Activated T-cell treated with anti-CD3 and anti-CD28 coated beads for 1 hour (primary cell): ENCODE measurements around the gene SHANK1.
"Not testable (repeated sequence)": the region's sequence is repeated elsewhere in the genome, so short reads cannot be mapped to it uniquely, and the experiment has no call there.

Source experiments
- DNase-seq: peaks from one replicate; pipeline ENCODE4 v3.0.0-alpha.2; 2020; ENCODE audit warnings: low read depth

Gene SHANK1

GRCh38 chr19:50719566-50719965 is at the start of gene SHANK1:
Gene SHANK1, minus strand, starts transcription at chr19:50719802. Its CDS starts 2,883 bp downstream, at chr19:50716919.
- no peak for DNase-seq

GRCh38 chr19:50768277-50768676 is 48.7 kb upstream of the SHANK1 start:
- DNase-seq = no peak

GRCh38 chr19:50767263-50767662 is 47.7 kb upstream of the SHANK1 start:
- DNase-seq = not testable (repeated sequence)

- DNase-seq = not testable (repeated sequence)
Observed at GRCh38 chr19:50766746-50767145, 47.1 kb upstream of the SHANK1 start.

- no peak for DNase-seq
Observed at GRCh38 chr19:50764409-50764808, 44.8 kb upstream of the SHANK1 start.

GRCh38 chr19:50763521-50763920 is 43.9 kb upstream of the SHANK1 start:
- DNase-seq = not testable (repeated sequence)

GRCh38 chr19:50761501-50761900 is 41.9 kb upstream of the SHANK1 start:
- DNase-seq = not testable (repeated sequence)

- DNase-seq = no peak
Observed at GRCh38 chr19:50759886-50760285, 40.3 kb upstream of the SHANK1 start.

GRCh38 chr19:50759076-50759475 is 39.5 kb upstream of the SHANK1 start:
- not testable (repeated sequence) for DNase-seq

- not testable (repeated sequence) for DNase-seq
Observed at GRCh38 chr19:50757624-50758023, 38.0 kb upstream of the SHANK1 start.

- not testable (repeated sequence) for DNase-seq
Observed at GRCh38 chr19:50756244-50756643, 36.6 kb upstream of the SHANK1 start.

GRCh38 chr19:50753879-50754278 is 34.3 kb upstream of the SHANK1 start:
- no peak for DNase-seq

- no peak for DNase-seq
Observed at GRCh38 chr19:50750010-50750409, 30.4 kb upstream of the SHANK1 start.

GRCh38 chr19:50749490-50749889 is 29.9 kb upstream of the SHANK1 start:
- no peak for DNase-seq

GRCh38 chr19:50747141-50747540 is 27.5 kb upstream of the SHANK1 start:
- not testable (repeated sequence) for DNase-seq

- DNase-seq = no peak
Observed at GRCh38 chr19:50745221-50745620, 25.6 kb upstream of the SHANK1 start.

GRCh38 chr19:50743537-50743936 is 23.9 kb upstream of the SHANK1 start:
- no peak for DNase-seq

GRCh38 chr19:50741179-50741933 is 21.8 kb upstream of the SHANK1 start:
- DNase-seq = no peak

GRCh38 chr19:50739914-50740426 is 20.4 kb upstream of the SHANK1 start:
- DNase-seq = no peak

- DNase-seq = no peak
Observed at GRCh38 chr19:50739132-50739913, 19.7 kb upstream of the SHANK1 start.

- no peak for DNase-seq
Observed at GRCh38 chr19:50736338-50736737, 16.7 kb upstream of the SHANK1 start.

- DNase-seq = no peak
Observed at GRCh38 chr19:50735869-50736268, 16.3 kb upstream of the SHANK1 start.

GRCh38 chr19:50729894-50730293 is 10.3 kb upstream of the SHANK1 start:
- no peak for DNase-seq
